D721Med (cell line): ENCODE measurements around the gene BNIPL.

Source experiments
- DNase-seq: peaks from one replicate; pipeline ENCODE4 v3.0.0; 2011; ENCODE audit warnings: low spot score; ENCODE audit not compliant: insufficient read length
- FAIRE-seq: peaks from 2 replicates; lab custom pipeline; 2011; peaks lifted over from hg19 to GRCh38; lab: Jason Lieb, UNC
- CTCF ChIP-seq: IDR thresholded peaks from 2 replicates; pipeline ENCODE4 v1.5.1; 2012; ENCODE audit warnings: mild to moderate bottlenecking, control low read depth; ENCODE audit not compliant: insufficient read depth; ENCODE audit errors: missing control alignments

Gene BNIPL

GRCh38 chr1:151002611-151003010 lies 33.8 kb upstream of the BNIPL start:
- DNase-seq = no peak
- FAIRE-seq = no peak
- no peak for TF ChIP-seq CTCF

DNA sequence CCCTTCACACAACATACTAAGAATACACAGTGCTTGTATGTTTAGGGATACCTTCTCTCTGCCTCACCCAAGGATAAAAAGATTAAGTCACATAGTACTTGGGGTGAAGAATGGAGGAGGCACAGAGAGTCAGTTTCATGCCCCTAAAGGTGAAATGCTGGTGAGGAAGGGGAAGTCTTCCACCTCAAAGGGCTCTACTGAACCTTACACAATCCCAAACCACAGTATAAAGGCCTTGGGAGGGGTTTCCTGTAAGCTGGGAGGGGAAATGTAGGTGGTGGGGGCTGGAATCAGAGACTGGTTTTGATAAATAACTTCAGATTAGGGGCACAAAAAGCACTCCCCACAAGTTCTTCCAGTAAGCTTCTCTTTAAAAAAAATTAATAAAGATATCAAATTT lies 33.2 kb upstream of the BNIPL start:
- no peak for TF ChIP-seq CTCF
- no peak for FAIRE-seq
- DNase-seq = no peak

- no peak for DNase-seq
- no peak for TF ChIP-seq CTCF
Measured at GRCh38 chr1:151005729-151006319, 30.6 kb upstream of the BNIPL start.

GRCh38 chr1:151006327-151007052 lies 29.9 kb upstream of the BNIPL start, which contains the start of gene MINDY1:
Gene MINDY1, minus strand, starts transcription at chr1:151006902. Its CDS starts 4,285 bp downstream, at chr1:151002617.
- FAIRE-seq (no peak), DNase-seq (peak; percentile 42)

More at GRCh38 chr1:151005729-151006319, 30.6 kb upstream of the BNIPL start:
- no peak for FAIRE-seq

GRCh38 chr1:151007853-151008243 lies 28.5 kb upstream of the BNIPL start:
- DNase-seq (no peak), FAIRE-seq (peak; percentile 29)
- TF ChIP-seq CTCF = no peak

More at GRCh38 chr1:151006327-151007052, 29.9 kb upstream of the BNIPL start, which contains the start of gene MINDY1:
- TF ChIP-seq CTCF = peak; percentile 61

DNA sequence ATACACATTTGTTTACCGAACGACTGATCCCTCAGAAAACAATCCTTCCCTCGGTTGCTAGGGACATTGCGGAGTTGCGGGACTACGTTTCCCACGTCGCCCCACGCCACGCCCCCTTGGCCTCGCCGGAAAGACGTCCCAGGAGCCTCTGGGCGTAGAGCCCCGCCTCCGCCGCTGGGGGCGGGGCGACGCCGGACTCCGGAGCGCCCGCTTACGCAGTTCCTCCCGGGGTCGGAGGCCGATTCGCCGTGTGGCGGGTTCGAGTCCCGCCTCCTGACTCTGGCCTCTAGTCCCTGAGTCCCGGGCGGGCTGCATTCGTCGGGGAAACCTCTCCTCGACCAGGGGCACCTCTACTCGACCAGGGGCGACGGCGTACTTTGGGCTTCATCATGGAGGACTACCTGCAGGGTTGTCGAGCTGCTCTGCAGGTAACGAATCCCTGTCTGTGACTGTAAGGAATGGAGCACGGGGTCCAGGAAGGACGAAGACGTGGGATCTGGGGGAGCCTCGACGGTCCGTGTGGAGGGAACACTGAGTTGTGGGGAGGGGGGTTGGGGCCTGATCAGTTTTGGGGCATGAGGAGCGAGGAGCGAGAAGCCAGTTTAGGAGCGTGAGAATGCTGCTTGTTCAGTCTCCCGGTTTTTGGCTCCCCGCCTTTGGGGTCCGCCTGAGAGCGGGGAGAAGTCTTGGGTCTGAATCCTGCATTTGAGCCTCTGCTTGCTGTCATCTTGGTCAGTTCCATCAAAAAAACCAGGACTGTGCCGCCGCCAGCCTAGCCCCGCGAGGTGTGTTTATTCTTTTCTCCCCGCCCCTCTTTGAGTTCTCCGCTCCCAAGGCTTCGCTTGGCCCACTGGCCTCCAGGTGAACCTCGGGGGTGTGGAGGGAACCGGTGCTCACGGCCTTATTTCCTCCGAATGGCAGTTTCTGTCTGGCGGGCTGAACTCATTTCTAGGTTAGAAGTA lies 27.9 kb upstream of the BNIPL start, which contains the start of gene PRUNE1:
Gene PRUNE1, plus strand, starts transcription at position 206 of the 962 bp plus-strand sequence. Its CDS starts 184 bp downstream, at position 390.
- TF ChIP-seq CTCF = no peak
- DNase-seq (peak; percentile 100), FAIRE-seq (peak; percentile 69)
